Measurements from ENCODE around the gene KLHL17. TPM values are rescaled to one million over a fixed set of nuclear protein-coding genes. Genes with fewer than 3 reads are reported as not detected.

The KLHL17 gene
- polyA plus RNA-seq (2013, experiment 1 of 2), result 34.7 TPM
- polyA plus RNA-seq (2013, experiment 2 of 2), result 25.9 TPM

DNA sequence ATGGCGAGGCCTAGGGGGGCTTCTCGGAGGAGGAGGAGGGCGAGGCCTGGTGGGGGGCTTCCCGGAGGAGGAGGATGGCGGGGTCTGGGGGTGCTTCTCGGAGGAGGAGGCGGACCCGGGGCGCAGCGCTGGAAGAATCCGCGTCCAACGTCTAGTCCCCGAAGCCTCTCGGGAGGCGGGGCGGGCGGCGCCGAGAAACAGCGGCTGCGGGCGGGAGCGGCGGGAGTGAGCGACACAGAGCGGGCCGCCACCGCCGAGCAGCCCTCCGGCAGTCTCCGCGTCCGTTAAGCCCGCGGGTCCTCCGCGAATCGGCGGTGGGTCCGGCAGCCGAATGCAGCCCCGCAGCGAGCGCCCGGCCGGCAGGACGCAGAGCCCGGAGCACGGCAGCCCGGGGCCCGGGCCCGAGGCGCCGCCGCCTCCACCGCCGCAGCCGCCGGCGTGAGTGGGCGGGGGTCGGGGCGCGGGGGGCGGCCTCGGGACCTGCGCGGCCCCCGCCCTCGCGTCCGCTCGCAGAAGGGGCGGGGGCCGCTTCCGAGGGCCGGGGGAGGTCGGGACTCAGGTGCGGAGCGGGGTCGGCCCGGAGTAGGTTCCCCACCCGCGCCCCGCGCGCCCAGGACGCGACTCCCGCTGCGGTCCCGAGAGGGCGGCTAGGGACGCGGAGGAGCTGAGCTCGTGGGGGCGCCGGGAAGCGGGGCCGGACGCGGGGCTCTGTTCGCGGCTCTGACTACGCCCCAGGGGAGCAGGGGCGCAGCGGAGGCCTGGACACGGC, at the start of gene KLHL17:
TSS of gene KLHL17 (plus strand) at position 222 of the 769 bp plus-strand sequence. CDS start at position 332, 110 bp downstream.
- Histone ChIP-seq H3K36me3 (ENCODE audit: control insufficient read depth, insufficient read depth, low read length) (peaks cover 53% of the 10 kb centered on the region), H3K4me1 (ENCODE audit: control insufficient read depth, insufficient read depth, low read length, poor library complexity, severe bottlenecking) (peaks cover 9% of the 10 kb centered on the region), H3K4me3 (ENCODE audit: extremely low read depth, insufficient read depth, low read length, poor library complexity, severe bottlenecking) (peak within 1 kb of the TSS; percentile 61), H3K27ac (ENCODE audit: low read depth, low read length, severe bottlenecking) (no peak within 1 kb of the TSS), H3K9me3 (ENCODE audit: control insufficient read depth, low read length) (no peaks in the 10 kb centered on the region)
- 0 to 1% methylated on average over 81 to 88 of the region's 109 CpGs for WGBS, 2 experiments (ENCODE audit: insufficient coverage in 2 of 2)

DNA sequence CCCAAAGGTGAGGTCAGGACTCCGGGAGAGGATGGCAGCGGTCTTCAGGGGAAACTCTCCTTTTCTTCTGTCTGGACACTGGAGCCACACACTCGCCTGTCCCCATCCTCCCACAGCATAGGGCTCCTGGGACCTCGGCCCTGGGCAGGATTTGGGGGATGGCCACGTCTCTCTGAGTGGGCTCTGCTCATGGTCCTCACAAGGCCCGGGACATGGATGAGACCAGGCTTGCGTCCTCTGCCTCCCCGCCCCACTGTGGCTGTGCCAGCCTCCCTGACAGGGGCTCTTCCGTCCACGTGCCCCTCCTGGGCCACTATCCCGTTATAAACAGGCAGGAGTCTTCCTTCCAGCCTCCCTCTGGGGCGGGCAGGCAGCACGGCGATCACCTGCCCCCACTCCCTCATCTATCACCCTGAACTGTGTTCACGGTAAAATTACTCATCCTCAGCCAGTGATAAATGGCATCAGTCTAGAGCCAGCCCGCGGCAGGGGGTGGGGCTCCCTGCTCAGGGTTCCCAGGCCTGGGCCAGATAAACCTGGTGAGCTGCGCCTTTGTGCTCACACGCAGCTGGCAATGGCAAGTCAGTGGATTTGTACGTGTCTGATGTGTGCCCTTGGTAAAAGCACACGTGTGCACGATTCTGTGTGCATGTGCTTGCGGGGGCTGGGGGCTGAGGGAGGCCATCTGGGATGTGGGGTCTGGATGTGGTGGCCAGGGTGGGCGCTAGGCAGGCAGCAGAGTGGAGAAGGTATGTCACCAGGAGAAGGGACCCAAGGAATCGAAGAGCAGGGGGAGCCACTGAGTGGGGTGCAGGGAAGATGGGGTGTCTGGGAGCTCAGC, 49.3 kb upstream of the KLHL17 start:
- H3K27ac ChIP-seq (ENCODE audit: low read depth, low read length, severe bottlenecking), result no peak overlapping the region
- H3K4me3 ChIP-seq (ENCODE audit: extremely low read depth, insufficient read depth, low read length, poor library complexity, severe bottlenecking), result no peak overlapping the region
- no peaks in the 10 kb centered on the region for H3K4me1 ChIP-seq (ENCODE audit: control insufficient read depth, insufficient read depth, low read length, poor library complexity, severe bottlenecking)
- no peaks in the 10 kb centered on the region for H3K9me3 ChIP-seq (ENCODE audit: control insufficient read depth, low read length)
- WGBS, 2 experiments (ENCODE audit: insufficient coverage in 2 of 2), result 71% methylated on average over 19 to 22 of the region's 25 CpGs
- no peaks in the 10 kb centered on the region for H3K36me3 ChIP-seq (ENCODE audit: control insufficient read depth, insufficient read depth, low read length)

DNA sequence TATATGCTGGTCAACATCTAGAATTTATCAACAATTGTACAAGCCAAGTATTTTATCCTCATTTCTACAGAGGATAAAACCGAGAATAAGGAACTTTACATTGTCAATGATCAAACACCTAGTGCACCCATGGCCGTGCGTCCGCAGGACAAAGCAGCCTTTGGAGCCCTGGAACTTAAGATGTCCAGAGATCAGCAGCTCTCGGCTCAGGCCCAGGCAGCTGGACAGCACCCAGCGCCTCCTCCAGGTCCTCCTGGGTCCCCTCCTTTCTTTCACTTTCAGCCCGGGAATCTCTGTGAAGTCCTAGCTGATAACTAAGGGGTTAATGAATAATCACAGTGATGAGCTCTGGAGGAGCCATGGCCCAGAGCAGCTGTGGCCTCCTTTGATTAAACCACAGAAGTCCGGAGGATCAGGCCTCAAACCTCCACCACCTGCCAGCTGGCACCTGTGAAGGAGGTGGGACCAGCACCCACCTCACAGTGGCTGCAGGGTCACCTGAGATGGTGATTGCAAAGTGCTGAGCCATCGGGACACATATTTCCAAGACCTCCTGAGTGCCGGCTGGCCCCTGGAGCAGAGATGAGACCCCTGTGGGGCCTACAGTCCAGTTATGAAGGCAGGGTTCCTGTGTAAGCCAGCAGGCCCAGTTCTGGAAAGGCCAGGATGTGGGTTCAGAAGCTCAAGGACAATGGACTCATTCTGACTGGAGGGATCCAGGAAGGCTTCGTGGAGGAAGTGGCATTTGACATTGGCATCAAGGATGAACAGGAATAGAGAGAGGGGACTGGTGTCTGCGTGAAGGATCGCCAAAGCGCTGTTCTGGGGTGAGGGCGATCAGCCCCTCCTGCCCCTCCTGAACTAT, 48.3 kb upstream of the KLHL17 start:
- no peaks in the 10 kb centered on the region for H3K36me3 ChIP-seq (ENCODE audit: control insufficient read depth, insufficient read depth, low read length)
- H3K9me3 ChIP-seq (ENCODE audit: control insufficient read depth, low read length), result no peaks in the 10 kb centered on the region
- no peaks in the 10 kb centered on the region for H3K4me1 ChIP-seq (ENCODE audit: control insufficient read depth, insufficient read depth, low read length, poor library complexity, severe bottlenecking)
- no peak overlapping the region for H3K27ac ChIP-seq (ENCODE audit: low read depth, low read length, severe bottlenecking)
- WGBS, 2 experiments (ENCODE audit: insufficient coverage in 2 of 2), result 85 to 88% methylated on average over 12 of the region's 15 CpGs
- no peak overlapping the region for H3K4me3 ChIP-seq (ENCODE audit: extremely low read depth, insufficient read depth, low read length, poor library complexity, severe bottlenecking)

DNA sequence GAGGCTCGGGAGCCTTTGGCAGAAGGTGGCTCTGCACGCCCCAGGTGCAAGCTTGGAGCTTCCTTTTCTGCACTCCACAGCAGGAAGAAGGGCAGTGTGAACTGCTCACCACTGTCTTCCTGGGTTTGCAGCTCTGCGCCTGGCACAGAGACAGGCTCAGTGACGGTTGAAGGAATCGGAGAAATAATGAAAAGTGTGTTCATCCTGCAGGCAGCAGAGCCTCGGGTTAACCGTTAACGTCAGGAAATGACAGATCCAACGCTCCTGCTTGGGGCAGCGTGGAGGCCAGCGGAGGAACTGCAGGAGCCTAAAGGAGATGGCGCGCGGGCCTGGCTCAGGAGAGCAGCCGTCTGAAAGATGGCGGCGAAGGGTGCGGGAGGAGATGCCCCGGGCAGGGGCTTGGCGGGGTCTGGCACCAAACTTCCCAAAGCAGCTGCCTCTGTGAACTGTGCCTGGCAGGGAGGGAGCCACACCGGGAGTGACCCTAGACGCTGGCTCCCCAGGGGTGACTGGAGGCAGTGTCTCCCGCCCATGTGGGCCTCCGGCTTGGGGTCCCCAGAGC, 47.6 kb upstream of the KLHL17 start:
- Histone ChIP-seq H3K4me3 (ENCODE audit: extremely low read depth, insufficient read depth, low read length, poor library complexity, severe bottlenecking) (no peak overlapping the region), H3K36me3 (ENCODE audit: control insufficient read depth, insufficient read depth, low read length) (no peaks in the 10 kb centered on the region), H3K27ac (ENCODE audit: low read depth, low read length, severe bottlenecking) (no peak overlapping the region), H3K4me1 (ENCODE audit: control insufficient read depth, insufficient read depth, low read length, poor library complexity, severe bottlenecking) (no peaks in the 10 kb centered on the region), H3K9me3 (ENCODE audit: control insufficient read depth, low read length) (no peaks in the 10 kb centered on the region)
- WGBS, 2 experiments (ENCODE audit: insufficient coverage in 2 of 2), result 44 to 55% methylated on average over 21 to 22 of the region's 24 CpGs

DNA sequence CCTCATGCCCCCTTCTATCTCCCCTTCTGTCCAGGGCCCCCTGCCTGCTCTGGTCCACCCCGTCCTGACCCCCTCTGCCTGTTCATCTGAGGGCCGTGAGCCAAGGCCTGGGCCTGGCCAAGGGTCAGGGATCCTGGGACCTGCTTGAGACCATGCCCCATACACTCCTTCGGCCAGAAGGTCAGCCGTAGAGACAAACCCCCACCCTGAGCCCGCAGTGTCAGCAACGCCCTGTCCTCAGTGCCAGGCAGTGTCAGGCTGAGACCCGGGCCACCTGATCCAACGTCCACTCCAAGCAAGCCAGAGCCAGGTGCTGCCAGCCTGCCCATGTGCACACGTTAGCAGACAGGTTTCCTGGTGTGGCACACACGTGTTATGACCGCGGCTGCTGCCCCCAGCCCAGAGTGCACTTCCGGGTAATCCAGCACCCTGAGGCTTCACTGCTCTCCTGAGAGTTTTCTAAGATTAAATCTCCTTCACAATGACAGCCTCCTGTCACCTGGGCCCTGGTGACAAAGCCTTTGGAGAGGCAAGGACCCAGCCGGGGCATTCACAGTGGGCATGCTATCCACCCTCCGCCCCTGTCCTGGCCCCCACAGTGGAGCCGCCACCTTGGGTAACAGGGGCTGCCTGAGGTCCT, 46.8 kb upstream of the KLHL17 start:
- no peaks in the 10 kb centered on the region for H3K4me1 ChIP-seq (ENCODE audit: control insufficient read depth, insufficient read depth, low read length, poor library complexity, severe bottlenecking)
- 91 to 93% methylated on average over 15 to 16 of the region's 16 CpGs for WGBS, 2 experiments (ENCODE audit: insufficient coverage in 2 of 2)
- H3K27ac ChIP-seq (ENCODE audit: low read depth, low read length, severe bottlenecking), result no peak overlapping the region

DNA sequence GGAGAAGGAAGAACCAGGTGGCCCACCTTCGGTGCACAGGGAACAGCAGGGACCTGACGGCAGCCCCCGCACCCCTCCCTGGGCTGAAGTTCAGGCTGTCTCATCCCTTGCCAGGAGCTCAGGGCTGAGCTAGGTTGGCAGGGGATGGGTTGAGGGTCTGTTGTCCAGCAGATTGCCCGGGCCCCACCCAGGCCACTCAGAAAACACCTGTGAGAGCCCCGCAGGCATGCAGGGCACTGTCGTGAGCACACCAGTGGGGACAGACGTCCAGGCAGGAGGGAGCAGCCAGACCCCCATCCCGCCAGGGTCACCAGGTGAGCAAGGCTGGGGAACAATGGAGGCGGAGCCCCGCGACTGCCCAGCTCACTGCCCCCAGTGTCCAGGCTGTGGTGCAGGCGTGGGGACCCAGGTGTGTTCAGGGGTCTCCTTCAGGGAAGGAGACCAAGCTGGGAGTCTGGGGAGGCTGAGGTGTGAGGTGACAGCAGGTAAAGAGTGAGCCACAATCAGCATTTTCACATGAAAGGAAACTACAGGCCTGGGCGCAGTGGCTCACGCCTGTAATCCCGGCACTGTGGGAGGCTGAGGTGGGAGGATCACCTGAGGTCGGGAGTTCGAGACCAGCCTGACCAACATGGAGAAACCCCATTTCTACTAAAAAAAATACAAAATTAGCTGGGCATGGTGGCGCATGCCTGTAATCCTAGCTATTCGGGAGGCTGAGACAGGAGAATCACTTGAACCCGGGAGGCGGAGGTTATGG, 46.1 kb upstream of the KLHL17 start:
- Histone ChIP-seq H3K4me1 (ENCODE audit: control insufficient read depth, insufficient read depth, low read length, poor library complexity, severe bottlenecking) (no peaks in the 10 kb centered on the region), H3K9me3 (ENCODE audit: control insufficient read depth, low read length) (no peaks in the 10 kb centered on the region), H3K27ac (ENCODE audit: low read depth, low read length, severe bottlenecking) (no peak overlapping the region), H3K36me3 (ENCODE audit: control insufficient read depth, insufficient read depth, low read length) (no peaks in the 10 kb centered on the region), H3K4me3 (ENCODE audit: extremely low read depth, insufficient read depth, low read length, poor library complexity, severe bottlenecking) (no peak overlapping the region)
- WGBS, 2 experiments (ENCODE audit: insufficient coverage in 2 of 2), result 88% methylated on average over 15 to 16 of the region's 21 CpGs

More for the DNA sequence above, 46.8 kb upstream of the KLHL17 start:
- H3K4me3 ChIP-seq (ENCODE audit: extremely low read depth, insufficient read depth, low read length, poor library complexity, severe bottlenecking), result no peak overlapping the region
- no peaks in the 10 kb centered on the region for H3K9me3 ChIP-seq (ENCODE audit: control insufficient read depth, low read length)
- no peaks in the 10 kb centered on the region for H3K36me3 ChIP-seq (ENCODE audit: control insufficient read depth, insufficient read depth, low read length)

DNA sequence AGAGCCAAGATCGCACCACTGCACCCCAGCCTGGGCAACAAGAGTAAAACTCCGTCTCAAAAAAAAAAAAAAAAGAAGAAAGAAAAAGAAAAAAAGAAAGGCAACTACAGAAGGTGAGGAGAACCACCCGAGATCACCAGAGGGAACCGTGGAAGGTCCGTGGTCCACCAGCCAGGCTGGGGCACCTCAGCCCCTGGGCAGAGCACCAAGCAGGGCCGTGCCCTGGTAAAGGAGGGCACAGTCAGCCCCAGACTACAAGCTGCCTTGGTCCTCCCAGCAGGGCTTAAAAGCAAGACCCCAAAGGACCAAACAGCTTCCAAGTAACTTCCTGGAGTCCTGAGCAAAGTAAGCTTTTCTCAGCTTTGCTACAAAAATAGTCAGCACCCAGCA, 45.5 kb upstream of the KLHL17 start:
- Histone ChIP-seq H3K27ac (ENCODE audit: low read depth, low read length, severe bottlenecking) (no peak overlapping the region), H3K4me1 (ENCODE audit: control insufficient read depth, insufficient read depth, low read length, poor library complexity, severe bottlenecking) (no peaks in the 10 kb centered on the region), H3K36me3 (ENCODE audit: control insufficient read depth, insufficient read depth, low read length) (no peaks in the 10 kb centered on the region), H3K4me3 (ENCODE audit: extremely low read depth, insufficient read depth, low read length, poor library complexity, severe bottlenecking) (no peak overlapping the region), H3K9me3 (ENCODE audit: control insufficient read depth, low read length) (no peaks in the 10 kb centered on the region)
- WGBS, 2 experiments (ENCODE audit: insufficient coverage in 2 of 2), result 84 to 91% methylated on average over 5 of the region's 6 CpGs

DNA sequence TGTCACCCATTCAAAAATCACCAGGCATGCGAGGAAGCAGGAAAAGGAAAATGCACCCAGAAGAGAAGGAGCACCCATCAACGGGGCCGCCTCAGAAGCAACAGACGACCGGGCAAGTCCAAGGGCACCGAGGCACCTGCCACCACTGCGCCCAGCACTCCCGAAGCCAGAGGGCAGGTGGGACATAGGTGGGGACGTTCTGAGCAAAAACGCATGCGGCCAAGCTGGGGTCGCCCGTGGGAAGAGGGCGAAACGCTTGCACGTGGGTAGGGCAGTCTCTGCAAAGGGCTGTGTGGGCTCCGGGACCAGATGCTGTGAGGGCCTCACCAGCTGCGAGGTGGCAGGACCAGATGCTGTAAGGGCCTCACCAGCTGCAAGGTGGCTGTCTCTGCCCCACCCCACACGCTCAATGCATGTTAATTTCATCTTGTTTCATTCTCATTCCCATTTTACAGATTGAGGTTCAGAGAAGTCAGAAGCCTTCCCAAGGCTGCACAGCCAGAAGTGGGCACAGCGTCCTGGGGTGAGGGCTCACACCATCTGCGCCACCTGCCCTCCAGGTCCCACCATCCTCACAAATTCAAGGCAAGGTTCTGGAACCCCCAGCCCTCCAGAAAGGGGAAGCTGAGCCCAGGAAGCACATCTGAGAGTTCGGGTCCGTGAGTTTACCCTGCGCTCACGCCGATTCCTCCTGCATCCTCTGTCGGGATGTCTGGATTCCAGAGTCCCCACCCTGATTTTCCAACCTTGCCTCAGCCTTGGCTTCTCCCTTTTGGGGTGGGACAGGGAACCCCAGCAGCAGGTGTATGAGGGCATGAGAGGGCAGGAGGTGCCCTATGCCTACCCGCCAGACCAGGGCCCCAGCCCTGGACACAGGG, 44.9 kb upstream of the KLHL17 start:
- no peak overlapping the region for H3K27ac ChIP-seq (ENCODE audit: low read depth, low read length, severe bottlenecking)
- WGBS, 2 experiments (ENCODE audit: insufficient coverage in 2 of 2), result 78 to 83% methylated on average over 24 to 26 of the region's 28 CpGs
- H3K36me3 ChIP-seq (ENCODE audit: control insufficient read depth, insufficient read depth, low read length), result no peaks in the 10 kb centered on the region

More for the DNA sequence above, 44.9 kb upstream of the KLHL17 start:
- no peak overlapping the region for H3K4me3 ChIP-seq (ENCODE audit: extremely low read depth, insufficient read depth, low read length, poor library complexity, severe bottlenecking)
- no peaks in the 10 kb centered on the region for H3K9me3 ChIP-seq (ENCODE audit: control insufficient read depth, low read length)
- H3K4me1 ChIP-seq (ENCODE audit: control insufficient read depth, insufficient read depth, low read length, poor library complexity, severe bottlenecking), result peaks cover 6% of the 10 kb centered on the region

All from mesodermal cell (in vitro differentiated cells).